Stimulated activated CD4-positive, alpha-beta T cell treated with anti-CD3 and anti-CD28 coated beads, Interleukin-2, amount 100 ng/mL, for 48 hours (primary cell): Measurements from ENCODE around the gene HOXB3.

Source experiments
- DNase-seq, 2 donors: peaks; one replicate each; pipeline ENCODE4 v3.0.0-alpha.2; 2020

HOXB3 gene

DNA sequence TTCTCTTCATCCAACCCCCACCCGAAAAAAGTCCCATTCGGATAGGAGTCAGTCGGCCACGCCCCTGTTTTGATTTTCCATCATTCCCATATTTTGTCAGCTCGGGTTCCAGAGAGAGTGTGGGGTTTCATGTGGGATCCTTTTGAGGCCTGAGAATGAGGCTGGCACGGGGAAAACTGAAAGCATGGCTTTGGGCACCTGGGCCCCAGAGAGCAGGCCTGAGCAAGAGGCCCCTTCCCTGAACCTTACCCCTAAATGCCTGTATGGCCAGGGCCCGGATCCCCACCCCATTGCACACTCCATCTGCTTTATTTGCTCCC, 7.3 kb downstream of the HOXB3 start:
- DNase-seq = no peak

DNA sequence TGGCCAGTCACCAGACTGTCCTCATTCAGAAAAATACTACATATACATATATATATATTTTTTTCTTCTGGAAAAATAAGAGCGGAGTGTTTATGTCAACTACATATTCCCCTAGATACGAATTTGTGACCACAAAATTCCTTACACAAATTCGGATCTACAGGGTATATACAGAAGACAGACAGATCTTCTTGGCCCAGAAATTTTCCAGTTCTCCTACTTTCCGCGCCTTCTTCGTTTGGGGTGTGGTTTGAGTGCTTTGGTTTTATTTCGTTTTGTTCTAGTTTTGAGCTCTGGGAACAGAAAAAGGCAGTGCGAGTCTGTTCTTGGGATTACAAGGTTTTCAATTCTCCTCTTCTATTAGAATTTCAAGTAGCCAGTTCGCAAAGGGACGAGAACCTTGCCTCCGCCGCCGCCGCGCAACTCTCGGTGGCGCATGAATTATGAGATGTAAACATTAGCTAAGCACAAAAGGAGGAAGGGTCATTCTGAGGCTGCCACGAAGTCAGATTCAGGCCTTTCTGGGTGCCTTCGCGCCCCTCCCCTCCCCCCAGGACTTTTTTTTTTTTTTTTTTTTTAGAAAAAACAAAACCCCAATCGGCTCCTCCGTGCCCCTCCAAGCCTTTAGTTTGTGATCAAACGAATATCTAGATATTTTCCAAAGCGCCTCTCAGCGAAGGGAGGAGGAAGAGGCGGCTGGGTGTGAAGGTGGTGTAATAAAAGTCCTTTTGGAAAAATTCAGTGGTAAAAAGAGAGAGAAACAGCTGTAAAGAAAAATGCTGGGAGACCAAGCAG, 10.1 kb downstream of the HOXB3 start:
- no peak for DNase-seq

DNA sequence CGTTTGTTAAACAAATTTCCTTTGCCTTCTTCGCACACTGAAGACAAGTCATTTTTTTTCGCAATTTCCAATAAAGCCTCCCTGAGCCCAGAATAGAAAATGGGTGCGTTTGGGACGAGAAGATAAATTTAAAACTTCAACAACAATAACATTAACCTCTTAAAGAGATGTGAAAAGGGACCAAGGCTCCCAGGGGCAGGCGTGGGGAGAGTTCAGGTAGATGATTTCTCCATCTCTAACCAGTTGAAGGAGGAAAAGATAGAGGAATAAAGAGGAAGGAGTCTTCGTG, 10.6 kb downstream of the HOXB3 start:
- DNase-seq = no peak

DNA sequence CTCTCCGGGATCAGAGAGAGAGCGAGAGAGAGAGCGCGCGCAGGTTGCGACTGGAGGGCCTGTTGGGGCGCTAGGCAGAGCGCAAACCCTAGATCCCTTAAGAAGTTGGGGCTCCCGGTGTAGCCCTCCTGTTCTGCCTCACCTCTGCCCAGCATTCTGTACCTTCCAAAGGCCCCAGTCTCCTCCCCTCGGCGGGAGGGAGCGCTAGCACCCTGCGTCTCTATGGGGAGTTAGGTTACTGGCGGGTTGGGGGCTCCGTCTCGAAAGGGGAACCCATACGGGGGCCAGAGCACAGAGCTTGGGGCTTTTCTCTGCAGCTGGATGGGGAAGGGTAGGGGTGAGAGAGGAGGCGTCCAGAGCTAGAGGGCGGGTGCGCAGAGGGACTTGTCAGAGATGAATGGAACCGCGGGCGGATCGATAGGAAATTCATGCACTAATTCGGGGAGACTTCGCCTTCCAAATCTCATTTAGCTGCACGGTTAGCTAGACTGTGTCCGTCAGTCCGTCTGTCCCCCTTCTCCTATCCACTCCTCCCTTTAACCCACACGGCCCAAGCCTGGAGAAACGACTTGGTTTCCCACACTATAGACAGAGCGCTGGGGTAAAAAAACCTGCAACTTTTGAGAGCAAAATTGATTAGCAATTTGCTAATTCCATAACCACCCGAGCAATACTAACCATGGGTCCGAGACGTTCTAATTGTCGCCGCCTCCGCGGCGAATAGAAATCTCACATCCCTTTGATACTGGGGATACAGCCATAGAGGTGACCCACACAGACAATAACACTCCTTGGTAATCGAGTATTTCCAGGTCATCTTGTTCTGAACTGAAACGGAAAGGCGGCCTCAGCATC, 11.2 kb downstream of the HOXB3 start:
- DNase-seq = peak in 1 of 2 donors; percentile 28

DNA sequence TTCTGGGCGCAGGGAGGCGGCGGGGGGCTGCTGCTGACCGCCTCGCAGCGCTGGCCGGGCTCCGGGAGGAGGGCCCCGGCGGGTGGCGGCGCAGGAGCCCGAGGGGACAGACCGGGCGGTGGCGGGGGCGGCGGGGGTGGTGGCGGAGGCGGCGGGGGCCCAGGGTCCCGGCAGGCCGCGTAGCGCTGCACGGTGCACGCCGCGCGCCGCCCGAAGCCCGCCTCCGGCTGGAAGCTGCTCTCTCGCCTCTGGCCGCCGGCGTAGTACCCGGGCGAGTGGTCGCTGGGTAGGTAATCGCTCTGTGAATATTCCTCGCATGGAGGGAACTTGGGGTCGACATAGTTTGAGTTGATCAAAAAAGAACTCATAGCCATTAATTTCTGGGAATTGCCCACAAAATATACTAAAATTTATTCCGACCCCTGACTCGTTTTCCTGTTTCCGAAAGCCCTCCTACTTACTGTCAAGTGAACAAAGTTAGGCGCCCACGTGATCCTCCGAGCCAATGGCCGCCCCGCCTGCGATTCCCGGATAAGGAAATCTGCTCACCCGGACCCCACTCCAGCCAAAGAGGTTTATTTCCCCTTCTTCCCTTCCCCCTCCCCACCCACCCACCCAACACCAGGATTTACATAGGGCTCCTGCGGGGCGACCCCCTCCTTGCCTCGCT, 12.0 kb downstream of the HOXB3 start, which contains the start of gene HOXB4:
HOXB4 (minus strand) TSS at position 405 of the 670 bp plus-strand sequence; CDS start at position 374, 31 bp downstream.
- DNase-seq = peak in 1 of 2 donors; percentile 57

DNA sequence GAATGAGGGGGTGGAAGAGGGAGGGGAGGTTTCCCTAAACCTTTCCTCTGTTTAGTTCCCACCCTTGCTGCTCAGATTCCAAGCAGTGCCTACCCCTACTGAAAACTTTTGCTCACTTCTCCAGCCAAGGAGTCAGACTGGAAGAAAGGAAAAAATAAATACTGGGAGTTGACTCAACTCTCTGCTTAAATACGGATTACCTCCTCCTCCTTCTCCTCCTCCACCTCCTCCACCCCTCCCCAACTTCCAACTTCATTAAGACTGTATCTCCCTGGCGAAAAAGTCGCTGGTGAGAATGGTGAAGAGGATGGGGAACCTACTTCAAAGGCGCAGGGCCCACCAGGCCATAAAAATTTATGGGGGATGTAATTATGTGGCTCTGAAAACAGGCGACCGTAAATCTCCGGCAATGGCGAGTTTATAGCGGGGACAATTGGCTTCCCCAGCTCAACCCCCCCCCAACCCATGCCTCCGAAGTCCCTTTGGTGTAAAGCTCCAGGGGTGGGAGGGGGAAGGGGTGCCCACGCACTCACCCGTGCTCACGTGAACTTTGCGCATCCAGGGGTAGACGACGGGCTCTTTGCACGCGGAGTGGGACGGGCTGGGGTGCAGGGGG, 12.6 kb downstream of the HOXB3 start:
- no peak for DNase-seq

DNA sequence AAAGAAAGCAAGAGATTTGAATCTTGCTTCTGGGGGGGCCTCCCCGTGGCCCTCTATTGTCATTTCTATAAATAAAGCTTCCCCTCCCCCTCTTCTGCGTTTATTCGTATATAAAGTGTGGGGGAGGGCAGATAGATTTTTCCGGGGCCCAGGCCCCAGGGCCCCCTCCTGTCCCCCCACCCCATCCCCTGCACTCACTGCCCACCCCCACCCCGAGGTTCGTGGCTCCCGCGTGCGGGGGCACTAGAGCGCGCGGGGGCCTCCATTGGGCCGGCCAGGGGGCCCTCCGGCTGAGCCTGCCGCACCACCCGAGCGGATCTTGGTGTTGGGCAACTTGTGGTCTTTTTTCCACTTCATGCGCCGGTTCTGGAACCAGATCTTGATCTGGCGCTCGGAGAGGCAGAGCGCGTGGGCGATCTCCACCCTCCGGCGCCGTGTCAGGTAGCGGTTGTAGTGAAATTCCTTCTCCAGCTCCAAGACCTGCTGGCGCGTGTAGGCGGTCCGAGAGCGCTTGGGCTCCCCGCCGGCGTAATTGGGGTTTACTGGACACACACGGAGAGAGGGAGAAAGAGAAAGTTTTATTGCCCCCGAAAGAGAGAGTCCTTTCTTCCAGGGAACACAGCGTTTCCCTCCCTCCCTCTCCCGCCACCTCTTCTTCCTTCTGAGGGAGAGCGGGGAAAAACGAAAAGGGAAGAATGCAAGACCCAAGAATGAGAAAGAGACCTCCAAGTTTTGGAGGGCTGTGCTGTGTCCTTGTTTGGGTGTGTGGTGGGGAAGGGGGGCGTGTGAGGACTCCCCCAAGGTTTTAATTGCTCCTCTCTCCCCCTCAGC, 13.3 kb downstream of the HOXB3 start:
- DNase-seq = no peak

DNA sequence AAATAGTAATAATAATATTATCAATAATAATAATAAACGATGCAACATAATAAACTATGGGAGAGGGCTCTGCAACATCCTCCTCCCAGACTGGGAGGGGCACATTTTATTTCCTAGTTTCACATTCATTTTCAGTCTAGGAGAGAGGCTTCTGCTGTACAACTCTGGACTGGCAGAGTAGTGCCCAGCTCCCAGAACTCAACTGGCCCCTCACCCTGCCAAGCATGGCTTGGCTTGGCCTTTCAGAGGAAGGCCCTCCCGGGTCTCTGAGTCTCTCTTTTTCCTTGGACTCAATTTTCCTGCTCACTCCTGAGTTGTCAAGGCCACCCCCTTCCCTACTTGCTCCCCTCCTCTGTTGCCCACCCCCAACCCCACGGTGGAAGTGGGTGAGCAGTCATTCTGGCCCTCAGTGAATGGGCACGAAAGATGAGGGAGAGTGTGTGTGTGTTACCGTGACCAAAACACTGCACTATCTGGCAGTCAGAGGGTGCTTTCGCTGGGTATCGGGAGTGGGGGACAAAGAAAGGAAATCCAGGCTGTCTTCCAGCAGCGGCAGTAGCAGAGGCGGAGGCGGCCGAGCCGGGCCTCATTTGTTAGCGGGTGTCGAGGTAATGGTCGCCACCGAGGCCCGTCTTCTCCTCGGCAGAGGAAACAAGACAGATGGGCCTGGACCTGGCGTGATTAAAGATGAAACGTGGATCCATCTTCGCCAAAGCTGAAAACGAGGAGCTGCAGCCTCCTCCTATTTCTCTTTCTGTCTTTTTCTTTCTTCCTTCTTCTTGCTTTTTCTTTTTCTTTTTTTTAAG, 14.2 kb downstream of the HOXB3 start:
- no peak for DNase-seq

DNA sequence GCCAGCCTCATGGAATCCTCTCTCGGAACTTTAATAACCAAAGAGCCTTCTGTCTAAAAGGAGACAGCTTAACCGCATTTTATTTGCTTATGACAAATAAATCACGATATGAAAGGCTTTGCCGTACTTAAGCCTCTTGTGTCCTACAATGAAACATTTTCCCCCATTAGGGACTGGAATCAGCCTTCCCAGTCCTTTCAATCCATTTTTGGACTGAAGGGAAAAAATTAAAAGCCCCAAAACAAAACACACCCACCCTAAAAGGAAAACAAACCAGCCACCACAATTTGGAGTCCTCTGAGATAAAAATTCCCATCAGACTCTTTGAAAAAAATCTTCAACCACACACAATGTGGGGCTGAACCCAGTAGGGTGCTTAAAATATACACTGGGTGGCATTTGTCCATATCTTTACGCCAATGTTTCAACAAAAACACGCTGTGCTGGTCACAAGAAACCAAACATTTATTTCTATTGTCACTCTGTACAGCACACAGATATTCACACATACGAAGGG, 14.9 kb downstream of the HOXB3 start:
- no peak for DNase-seq

DNA sequence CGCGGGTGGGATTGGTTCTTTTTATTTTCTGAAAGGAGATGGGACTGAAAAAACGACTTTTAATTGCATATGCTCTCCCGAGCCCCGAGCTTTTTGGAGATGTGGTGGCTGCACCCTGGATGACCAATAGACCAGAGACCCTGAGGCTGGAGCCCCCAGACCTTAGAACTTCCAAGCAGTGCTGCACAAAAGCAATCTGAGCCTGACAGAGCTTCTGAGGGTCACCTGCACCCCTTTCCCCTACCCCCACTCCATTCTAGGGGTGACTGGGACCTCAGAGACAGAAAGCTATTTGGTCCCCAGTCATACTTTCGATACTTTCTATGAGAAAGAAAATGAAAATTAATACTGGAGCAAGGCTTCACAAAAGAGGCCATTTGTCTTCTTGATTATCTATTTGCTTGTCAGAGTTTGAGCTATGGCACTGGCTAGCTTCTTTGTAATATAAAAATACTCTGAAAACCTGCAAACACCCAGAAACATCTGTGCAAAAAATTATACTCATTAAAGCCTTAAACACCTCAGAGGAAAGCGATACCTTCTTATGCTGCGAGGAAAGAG, 15.5 kb downstream of the HOXB3 start:
- no peak for DNase-seq

DNA sequence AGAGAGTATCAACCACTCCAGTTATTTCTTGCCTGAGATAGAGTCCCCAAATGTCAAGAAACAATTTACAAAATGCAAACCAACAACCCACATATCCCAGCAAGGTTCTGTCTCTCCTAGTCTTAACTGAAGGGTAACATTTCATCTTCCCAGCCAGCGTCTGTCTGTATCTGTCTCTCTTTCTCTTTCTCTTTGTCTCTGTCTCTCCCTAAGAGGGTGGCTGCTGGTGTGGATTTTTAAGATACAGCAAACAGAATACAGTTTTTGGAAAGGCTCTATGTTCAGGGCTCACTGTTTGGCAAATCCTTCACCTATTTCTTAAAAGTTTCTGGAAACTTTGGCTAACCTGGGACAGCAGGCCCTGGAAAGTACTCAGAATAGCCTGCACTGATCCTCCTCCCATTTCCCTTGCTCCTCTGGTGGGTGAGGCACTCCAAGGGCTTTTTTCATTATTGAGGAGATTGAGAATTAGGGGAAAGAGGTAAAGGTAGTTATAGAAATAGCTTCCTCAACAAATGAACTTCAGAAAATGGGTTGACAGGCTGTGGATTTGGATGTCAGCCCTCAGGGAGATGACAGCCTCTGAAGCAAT, 18.1 kb downstream of the HOXB3 start:
- DNase-seq = no peak

DNA sequence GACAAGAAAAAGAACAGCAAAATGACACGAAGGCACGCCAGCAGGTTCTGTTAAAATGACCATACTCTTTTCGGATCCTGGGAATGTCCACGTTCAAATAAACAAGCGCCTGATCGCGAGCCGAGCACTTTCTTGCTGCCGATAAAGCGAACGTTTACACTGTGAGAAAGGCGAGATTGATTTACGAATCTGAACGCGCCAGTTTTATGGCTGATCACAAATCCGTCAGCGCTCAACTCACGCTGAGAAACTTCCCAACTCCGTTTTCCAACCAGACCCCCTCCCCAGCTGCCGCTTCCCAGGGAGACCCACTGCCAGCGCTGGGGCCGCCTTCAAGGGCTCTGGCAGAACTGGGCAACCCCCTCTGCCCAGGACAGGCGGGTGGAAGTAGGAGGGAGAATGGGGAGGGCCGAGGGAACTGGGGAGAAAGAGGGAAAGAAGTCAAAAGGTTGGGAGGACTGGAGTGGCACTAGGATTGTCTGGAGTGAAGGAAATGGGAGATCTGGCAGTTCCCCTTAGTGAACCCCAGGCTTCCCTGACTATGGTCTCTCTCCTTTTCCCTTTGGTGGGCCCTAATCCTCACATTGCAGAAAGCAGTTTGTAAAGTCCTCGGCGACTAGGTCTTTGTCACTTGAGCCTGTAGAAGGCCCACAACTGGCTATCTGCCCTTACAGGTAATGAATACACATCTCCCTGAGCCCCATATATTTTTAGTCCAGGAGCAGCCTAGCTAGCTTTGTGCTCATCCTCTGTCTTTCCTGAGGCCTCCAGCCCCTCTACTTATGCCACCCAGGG, 18.8 kb downstream of the HOXB3 start:
- no peak for DNase-seq

DNA sequence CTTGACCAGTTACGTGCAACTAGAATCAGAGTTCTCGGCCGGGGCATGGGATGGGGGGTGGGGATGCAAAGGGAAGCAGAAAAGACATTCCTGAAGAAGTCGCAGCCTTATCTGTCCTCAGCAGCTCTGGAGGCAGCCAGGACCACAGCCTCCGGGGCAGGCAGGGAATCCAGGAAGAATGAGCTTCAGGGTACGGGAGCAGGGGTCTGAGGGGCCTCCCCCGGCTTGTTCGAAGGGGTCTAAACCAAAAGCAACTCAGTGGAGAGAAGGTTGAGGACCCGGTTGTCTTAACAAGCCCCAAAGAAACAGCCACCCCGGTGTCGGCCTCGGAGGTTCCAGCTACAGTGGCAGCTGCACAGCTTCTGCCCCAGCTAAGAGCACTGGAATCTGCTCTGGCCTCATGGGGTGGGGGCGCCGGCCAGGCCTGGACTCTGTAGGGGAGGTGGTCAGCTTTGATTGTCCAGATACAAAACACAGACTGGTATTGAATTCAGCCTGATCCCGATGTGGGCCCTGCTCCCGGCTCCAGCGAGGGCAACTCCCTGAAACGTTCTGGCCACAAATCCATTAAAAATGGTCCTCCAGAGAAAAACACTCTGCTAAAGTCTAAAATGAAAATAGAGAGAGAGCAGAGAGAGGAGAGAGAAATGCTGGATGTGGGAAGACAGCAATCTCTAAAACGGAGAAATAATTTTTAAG, 19.6 kb downstream of the HOXB3 start:
- no peak for DNase-seq

DNA sequence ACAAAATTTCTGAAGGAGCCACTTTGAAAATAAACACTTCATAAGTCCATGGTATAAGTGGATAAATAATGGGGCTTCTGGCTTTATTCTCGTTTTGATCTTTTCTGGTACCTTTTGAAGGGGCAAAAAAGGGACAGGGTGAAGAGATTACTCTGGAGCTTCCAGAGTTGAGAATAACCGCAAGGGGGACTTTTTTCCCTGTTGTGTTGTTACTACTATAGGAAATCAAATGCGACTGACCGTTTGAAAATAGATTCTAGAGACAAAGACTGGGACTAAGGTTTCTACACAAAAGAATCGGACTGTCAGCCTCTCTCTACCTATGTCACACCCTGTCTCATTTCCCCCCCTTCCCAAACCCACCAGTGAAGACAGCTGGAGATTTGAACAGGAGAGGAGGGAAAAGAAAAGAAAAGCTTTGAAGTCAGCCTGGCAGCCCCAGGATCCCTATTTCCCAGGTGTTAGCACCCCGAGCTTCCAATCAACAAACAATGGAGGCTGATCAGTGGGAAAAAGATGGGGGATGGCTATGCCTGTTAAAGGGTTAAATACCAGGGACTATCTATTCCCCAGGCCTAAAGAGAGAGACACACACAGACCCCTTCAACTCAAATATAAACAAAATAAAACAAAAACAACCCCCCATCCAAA, 20.2 kb downstream of the HOXB3 start:
- DNase-seq = no peak

DNA sequence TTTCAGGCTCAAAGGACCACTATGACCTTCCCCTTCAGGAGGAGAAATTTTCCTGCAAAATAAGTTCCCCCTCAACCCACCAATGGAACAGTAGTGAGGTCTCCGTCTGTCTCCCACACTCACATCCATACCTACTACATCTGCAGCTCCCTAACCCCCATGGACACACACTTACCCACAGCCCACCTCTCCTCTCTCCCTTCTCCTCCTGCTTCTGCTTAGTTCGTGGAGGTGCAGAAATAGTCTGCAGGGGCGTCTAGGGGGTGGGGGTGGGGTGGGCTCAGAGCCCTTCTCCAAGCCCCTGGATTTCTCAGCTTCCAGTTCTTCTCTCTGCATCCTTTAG, 20.8 kb downstream of the HOXB3 start:
- DNase-seq = no peak

DNA sequence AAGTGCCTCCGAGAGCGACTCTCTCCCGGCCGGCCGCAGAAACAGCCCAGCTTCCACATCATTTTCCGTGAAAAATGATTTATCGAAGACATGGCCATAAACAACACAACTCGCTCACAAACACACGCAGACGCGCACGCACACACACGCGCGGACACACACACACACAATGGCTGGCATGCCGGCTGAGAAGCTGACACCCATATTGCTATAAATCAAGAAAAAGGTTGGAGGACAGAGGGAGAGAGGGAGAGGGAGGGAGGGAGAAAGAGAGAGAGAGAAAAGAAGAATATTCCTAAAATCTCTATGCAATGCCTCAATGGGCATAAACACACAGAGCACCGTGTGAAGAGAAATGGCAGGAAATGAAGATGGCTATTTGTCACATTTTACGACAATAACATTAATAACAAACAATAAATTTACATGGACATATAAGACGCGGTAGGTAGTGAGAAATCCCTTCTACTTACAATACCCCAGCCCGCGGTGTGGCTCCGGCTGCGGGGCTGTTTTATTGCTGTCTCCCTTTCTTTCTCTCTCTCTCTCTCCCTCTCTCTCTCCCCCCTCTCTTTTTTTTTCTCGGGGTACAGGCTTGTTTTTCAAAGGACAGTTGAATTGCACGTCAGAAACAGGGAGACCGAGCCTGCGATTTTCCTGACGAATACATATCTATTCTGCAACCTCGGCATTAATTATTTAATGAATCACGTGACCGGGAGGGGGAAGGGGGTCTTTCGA, 21.4 kb downstream of the HOXB3 start:
- no peak for DNase-seq

DNA sequence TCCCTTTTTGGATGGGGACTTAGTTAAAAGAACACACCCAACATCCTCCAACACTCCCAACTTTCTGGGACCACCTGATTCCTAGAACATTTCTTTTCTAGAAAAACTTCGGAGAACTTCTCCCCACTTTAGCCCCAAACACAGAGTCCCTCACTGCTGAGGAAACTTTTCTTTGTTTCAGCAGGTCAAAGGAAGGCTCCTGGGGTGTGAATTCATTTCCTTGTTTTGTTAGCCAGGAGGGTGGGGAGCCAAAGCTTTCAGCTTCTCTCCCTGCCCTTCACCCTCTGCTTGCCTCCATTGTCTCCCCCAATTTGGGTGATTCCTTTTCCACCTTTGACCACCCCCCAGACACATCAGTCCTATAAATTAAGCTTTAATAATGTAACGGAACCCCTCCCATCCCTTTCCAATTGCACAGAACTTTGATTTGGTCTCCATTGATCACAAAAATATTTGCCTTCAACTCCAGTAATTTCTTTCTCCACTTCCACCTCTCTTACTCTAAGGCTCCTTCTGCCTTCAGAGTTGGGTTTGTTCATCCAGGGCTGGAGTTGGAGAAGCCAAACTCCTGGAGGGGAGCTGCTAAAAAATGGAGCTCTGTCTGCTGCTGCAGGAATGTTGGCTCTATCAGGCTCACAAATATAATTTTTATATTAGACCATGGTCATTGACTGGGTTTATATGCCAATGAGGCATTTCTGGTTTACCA, 22.2 kb downstream of the HOXB3 start:
- no peak for DNase-seq
